GM12878 (cell line): ENCODE results near the gene ADAMTS4.

Experiments
- BCL3 ChIP-seq: IDR thresholded peaks from 2 replicates; pipeline ENCODE4 v1.6.1; 2011; ENCODE audit warnings: borderline replicate concordance, low read depth, mild to moderate bottlenecking, moderate library complexity, low read length; ENCODE audit not compliant: insufficient read depth, poor library complexity, severe bottlenecking
- CTCF ChIP-seq, 3 experiments: IDR thresholded peaks in 2 of 3; conservative IDR thresholded peaks in 1 of 3; 2 replicates each; pipeline ENCODE4 v1.5.1; 2011; ENCODE audit warnings: low read depth in 3 of 3, low read length in 3 of 3, mild to moderate bottlenecking in 3 of 3, control low read depth in 2 of 3, moderate library complexity in 2 of 3, inconsistent platforms in 1 of 3, mixed read lengths in 1 of 3; ENCODE audit not compliant: control insufficient read depth in 2 of 3, insufficient read depth in 1 of 3; ENCODE audit errors: extremely low read depth in 1 of 3
- ESRRA ChIP-seq: IDR thresholded peaks from 2 replicates; pipeline ENCODE4 v1.6.1; 2012; ENCODE audit warnings: mild to moderate bottlenecking, low read length, improper control_type of control experiment
- EZH2 ChIP-seq: IDR thresholded peaks from 2 replicates; pipeline ENCODE4 v1.6.1; 2012; ENCODE audit warnings: low read depth, mild to moderate bottlenecking, control low read depth, inconsistent platforms, low read length, borderline replicate concordance; ENCODE audit not compliant: control insufficient read depth
- HCFC1 ChIP-seq: fragments of 150-350 bp; IDR thresholded peaks from 2 replicates; pipeline ENCODE4 v1.6.1; 2014; ENCODE audit warnings: low read length
- JUNB ChIP-seq: IDR thresholded peaks from 2 replicates; pipeline ENCODE4 v1.6.1; 2016; ENCODE audit warnings: antibody characterized with exemption, mild to moderate bottlenecking
- MEF2B ChIP-seq: fragments of 450-650 bp; IDR thresholded peaks from 2 replicates; pipeline ENCODE4 v1.6.1; 2018; ENCODE audit warnings: mild to moderate bottlenecking, moderate library complexity; ENCODE audit not compliant: partially characterized antibody, poor library complexity, severe bottlenecking
- POLR2A ChIP-seq: IDR thresholded peaks from 2 replicates; pipeline ENCODE4 v1.6.1; 2011; ENCODE audit warnings: low read depth, mild to moderate bottlenecking, low read length
- POLR2AphosphoS2 ChIP-seq: IDR thresholded peaks from 2 replicates; pipeline ENCODE4 v1.6.1; 2011; ENCODE audit warnings: low read depth, mild to moderate bottlenecking, low read length, improper control_type of control experiment, moderate library complexity
- POLR2AphosphoS5 ChIP-seq: IDR thresholded peaks from 2 replicates; pipeline ENCODE4 v1.6.1; 2011; ENCODE audit warnings: mild to moderate bottlenecking, low read length, inconsistent platforms
- SMC3 ChIP-seq: IDR thresholded peaks from 2 replicates; pipeline ENCODE4 v1.6.1; 2011; ENCODE audit warnings: low read length, improper control_type of control experiment, borderline replicate concordance
- YY1 ChIP-seq: IDR thresholded peaks from 2 replicates; pipeline ENCODE4 v1.6.1; 2011; ENCODE audit warnings: low read depth, mild to moderate bottlenecking, low read length

- TF ChIP-seq JUNB: no peak
- no peak for TF ChIP-seq CTCF (IDR thresholded peaks at IDR 0.05 in 2 of 3, conservative IDR thresholded peaks at IDR 0.05 in 1 of 3; ENCODE audit: control insufficient read depth in 2 of 3, extremely low read depth in 1 of 3, insufficient read depth in 1 of 3, low read depth in 3 of 3, low read length in 3 of 3)
- TF ChIP-seq HCFC1: no peak
- no peak for TF ChIP-seq ESRRA
- no peak for TF ChIP-seq POLR2AphosphoS2
- TF ChIP-seq MEF2B: no peak
- no peak for TF ChIP-seq SMC3
- no peak for TF ChIP-seq POLR2AphosphoS5
- no peak for TF ChIP-seq POLR2A
- no peak for TF ChIP-seq EZH2
- no peak for TF ChIP-seq YY1
- TF ChIP-seq BCL3: no peak
Measured at GRCh38 chr1:161233102-161233501, 34.2 kb upstream of the ADAMTS4 start.
